C4-2B (cell line): ENCODE data around the gene MYO1D.

Experiments used
- ZFX ChIP-seq: fragments of 450-650 bp; IDR thresholded peaks from 2 replicates; pipeline ENCODE4 v1.6.1; 2017
- TF ChIP-seq, protein P1 (sequence below): fragments of 450-650 bp; conservative IDR thresholded peaks from 2 replicates; pipeline ENCODE4 v1.5.1; 2017; ENCODE audit warnings: mild to moderate bottlenecking

DNA sequence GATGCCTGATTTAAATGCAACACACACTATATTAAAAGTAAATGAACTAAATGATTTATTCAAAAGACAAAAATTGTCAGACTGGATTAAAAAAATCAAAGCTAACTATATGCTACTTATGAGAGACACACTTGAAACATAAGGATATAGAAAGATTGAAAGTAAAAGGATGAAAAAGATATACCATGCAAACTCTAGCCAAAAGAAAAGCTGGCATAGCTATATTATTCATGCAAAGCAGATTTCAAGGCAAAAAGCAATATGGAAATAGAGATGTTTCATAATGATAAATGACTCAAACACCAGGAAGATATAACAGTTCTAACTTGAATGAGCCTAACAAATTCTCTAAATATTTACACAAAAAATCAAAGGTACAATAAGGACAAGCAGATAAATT is 149.2 kb downstream of the MYO1D start:
- TF ChIP-seq, protein P1, sequence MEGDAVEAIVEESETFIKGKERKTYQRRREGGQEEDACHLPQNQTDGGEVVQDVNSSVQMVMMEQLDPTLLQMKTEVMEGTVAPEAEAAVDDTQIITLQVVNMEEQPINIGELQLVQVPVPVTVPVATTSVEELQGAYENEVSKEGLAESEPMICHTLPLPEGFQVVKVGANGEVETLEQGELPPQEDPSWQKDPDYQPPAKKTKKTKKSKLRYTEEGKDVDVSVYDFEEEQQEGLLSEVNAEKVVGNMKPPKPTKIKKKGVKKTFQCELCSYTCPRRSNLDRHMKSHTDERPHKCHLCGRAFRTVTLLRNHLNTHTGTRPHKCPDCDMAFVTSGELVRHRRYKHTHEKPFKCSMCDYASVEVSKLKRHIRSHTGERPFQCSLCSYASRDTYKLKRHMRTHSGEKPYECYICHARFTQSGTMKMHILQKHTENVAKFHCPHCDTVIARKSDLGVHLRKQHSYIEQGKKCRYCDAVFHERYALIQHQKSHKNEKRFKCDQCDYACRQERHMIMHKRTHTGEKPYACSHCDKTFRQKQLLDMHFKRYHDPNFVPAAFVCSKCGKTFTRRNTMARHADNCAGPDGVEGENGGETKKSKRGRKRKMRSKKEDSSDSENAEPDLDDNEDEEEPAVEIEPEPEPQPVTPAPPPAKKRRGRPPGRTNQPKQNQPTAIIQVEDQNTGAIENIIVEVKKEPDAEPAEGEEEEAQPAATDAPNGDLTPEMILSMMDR, result no peak
- TF ChIP-seq ZFX, result no peak
